ENCODE data around the gene HOXA9. TPM values are rescaled to one million over a fixed set of nuclear protein-coding genes. Genes with fewer than 3 reads are reported as not detected.

HOXA9 gene
- polyA plus RNA-seq, 2 of the 4 experiments (the other 2 are of a cell fraction), result 1.4 TPM

DNA sequence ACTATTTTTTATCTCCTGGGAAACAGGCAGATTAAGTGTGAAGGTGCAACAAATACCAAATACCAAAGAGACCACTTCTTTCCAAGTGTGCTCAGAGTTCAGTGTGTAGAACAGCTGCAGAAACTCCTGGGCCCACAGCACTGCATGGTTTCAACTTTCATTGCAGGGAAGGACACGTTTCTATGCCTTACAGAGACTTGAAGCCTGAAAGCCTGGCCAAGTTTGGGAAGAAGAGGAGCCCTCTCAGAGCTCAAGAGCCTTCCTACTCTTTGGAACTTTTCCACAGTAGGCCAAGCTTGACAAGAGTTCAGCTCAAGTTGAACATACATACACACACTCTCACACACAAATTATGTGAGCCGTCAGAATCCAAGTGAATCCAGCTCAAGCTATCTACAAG lies 37.3 kb downstream of the HOXA9 start:
- no peak for TF ChIP-seq CBX2 (IDR thresholded peaks at IDR 0.05; ENCODE audit: borderline replicate concordance, low read depth)
- 73% methylated on average over 2 of the region's 2 CpGs for WGBS (ENCODE audit: missing lambda C conversion rate)
- H3K4me1 ChIP-seq, result peaks cover 12% of the 10 kb centered on the region
- POLR2A ChIA-PET, result no interaction called here
- no peaks in the 10 kb centered on the region for H3K9me3 ChIP-seq
- no peak overlapping the region for H3K4me2 ChIP-seq
- CTCF ChIA-PET, result interaction anchor here (0.9 to 1.9 kb wide), 5 partner anchors 8 to 1235 kb away, joined by 3 to 6 read pairs (median 3); no protein-coding TSS in a partner anchor
- H3K4me3 ChIP-seq, result no peak overlapping the region
- DNase-seq (ENCODE audit: low read depth in 1 of 2, low spot score in 1 of 2) (no peak), ATAC-seq (no peak), FAIRE-seq (peak; percentile 61)
- no peak overlapping the region for H3K27ac ChIP-seq

DNA sequence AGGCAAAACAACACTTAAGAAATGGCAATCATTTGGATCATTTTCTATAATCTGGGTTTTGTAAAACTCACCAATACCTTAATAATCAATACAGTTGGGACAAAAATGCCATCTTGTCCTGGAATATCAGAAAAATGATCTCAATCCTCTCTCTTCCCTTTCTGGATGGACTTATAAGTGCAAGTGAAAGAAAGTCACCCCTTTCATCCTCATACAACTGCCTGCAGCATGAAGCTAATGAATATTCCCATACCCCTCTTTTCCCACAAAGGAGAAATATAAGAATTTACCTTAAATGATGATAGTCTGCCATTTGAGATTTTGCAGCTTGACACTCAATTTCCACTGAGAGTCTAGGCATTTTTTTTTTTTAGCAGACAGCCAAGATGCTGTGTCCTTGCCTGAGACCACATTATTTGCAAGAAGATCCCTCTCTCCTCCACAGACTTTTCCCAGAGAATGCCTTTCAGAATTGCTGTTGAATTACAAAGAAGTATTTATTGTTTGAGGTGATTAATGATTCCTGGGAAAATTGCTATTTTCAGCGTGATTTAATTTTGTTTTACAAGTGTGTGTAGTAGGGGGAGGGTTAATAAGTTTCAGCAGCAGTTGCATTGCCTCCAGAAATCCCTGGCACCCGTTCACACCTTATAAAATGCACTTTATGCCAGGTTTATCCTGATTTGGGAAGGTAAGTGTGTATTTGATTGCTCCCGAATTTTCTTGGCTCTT lies 38.6 kb downstream of the HOXA9 start:
- FAIRE-seq, result no peak
- peaks cover 9% of the 10 kb centered on the region for H3K4me1 ChIP-seq
- no peak for TF ChIP-seq NR3C1 (IDR thresholded peaks at IDR 0.05)
- TF ChIP-seq ZFP36 (IDR thresholded peaks at IDR 0.05; ENCODE audit: borderline replicate concordance, partially characterized antibody), result no peak
- no peak for TF ChIP-seq RFX5 (IDR thresholded peaks at IDR 0.05)
- TF ChIP-seq RNF2 (IDR thresholded peaks at IDR 0.05; ENCODE audit: borderline replicate concordance, low read depth), result no peak
- TF ChIP-seq HDAC2 (IDR thresholded peaks at IDR 0.05), result no peak
- TF ChIP-seq PHF8 (IDR thresholded peaks at IDR 0.05; ENCODE audit: borderline replicate concordance, low read depth), result no peak
- TF ChIP-seq, protein P1, sequence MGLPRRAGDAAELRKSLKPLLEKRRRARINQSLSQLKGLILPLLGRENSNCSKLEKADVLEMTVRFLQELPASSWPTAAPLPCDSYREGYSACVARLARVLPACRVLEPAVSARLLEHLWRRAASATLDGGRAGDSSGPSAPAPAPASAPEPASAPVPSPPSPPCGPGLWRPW (IDR thresholded peaks at IDR 0.05), result no peak
- no peak for TF ChIP-seq HOXA7 (CRISPR knock-in tag; IDR thresholded peaks at IDR 0.05)
- TF ChIP-seq FOSL2 (IDR thresholded peaks at IDR 0.05), result no peak
- TF ChIP-seq FOSL2 (CRISPR knock-in tag; IDR thresholded peaks at IDR 0.05), result no peak
- H3K9me3 ChIP-seq, result no peaks in the 10 kb centered on the region
- ChIA-PET POLR2A (no interaction called here), CTCF (interaction anchor here (0.9 to 1.2 kb wide), 4 partner anchors 11 to 273 kb away, joined by 3 to 6 read pairs (median 4); no protein-coding TSS in a partner anchor)
- no peak for DNase-seq (ENCODE audit: low read depth in 1 of 2, low spot score in 1 of 2)
- no peak overlapping the region for H3K4me3 ChIP-seq
- no peak overlapping the region for H3K4me2 ChIP-seq
- 61% methylated on average over 3 of the region's 3 CpGs for WGBS (ENCODE audit: missing lambda C conversion rate)
- ATAC-seq, result no peak
- no peak overlapping the region for H3K27ac ChIP-seq

DNA sequence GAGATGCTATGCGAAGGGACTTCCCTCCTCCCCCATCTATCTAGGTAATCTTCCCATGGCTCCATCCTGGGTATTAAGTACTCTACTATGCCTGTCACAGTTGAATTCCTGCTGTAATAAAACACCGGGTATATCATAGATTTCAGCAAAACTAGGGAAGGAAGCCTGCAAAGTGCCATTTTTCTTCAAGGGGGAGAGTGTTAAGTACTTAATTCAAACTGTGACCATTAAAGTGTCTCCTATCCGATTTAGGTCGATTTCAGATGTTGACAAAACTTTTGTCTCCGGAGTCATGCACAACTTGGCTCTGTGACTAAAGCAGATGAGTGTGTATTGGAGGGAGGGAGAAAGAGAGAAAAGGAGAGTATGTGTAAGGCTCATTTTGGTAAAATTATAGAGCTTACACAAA lies 39.3 kb downstream of the HOXA9 start:
- Histone ChIP-seq H3K27ac (0 out of 6 replicates have a peak overlapping the region, but pooled peaks of 1 of the 2 experiments have one; percentile 4), H3K9me3 (no peaks in the 10 kb centered on the region), H3K4me1 (peaks cover 12% of the 10 kb centered on the region), H3K4me2 (no peak overlapping the region), H3K4me3 (no peak overlapping the region)
- POLR2A ChIA-PET, result no interaction called here
- 90% methylated on average over 5 of the region's 5 CpGs for WGBS (ENCODE audit: missing lambda C conversion rate)
- CTCF ChIA-PET, result interaction anchor here (0.9 to 1.2 kb wide), 3 partner anchors 25 to 272 kb away, joined by 3 to 5 read pairs (median 4); no protein-coding TSS in a partner anchor
- FAIRE-seq (no peak), ATAC-seq (no peak), DNase-seq (ENCODE audit: low read depth in 1 of 2, low spot score in 1 of 2) (no peak)
- no peak for TF ChIP-seq FOSL2 (IDR thresholded peaks at IDR 0.05)
- TF ChIP-seq FOSL2 (CRISPR knock-in tag; IDR thresholded peaks at IDR 0.05), result no peak
- no peak for TF ChIP-seq EHMT2 (IDR thresholded peaks at IDR 0.05; ENCODE audit: low read depth)
- TF ChIP-seq KDM5A (IDR thresholded peaks at IDR 0.05), result no peak
- no peak for TF ChIP-seq JUNB (IDR thresholded peaks at IDR 0.05)
- no peak for TF ChIP-seq MYC (IDR thresholded peaks at IDR 0.05; ENCODE audit: borderline replicate concordance, low read length)
- TF ChIP-seq EP300 (IDR thresholded peaks at IDR 0.05), result no peak
- TF ChIP-seq, protein P2, sequence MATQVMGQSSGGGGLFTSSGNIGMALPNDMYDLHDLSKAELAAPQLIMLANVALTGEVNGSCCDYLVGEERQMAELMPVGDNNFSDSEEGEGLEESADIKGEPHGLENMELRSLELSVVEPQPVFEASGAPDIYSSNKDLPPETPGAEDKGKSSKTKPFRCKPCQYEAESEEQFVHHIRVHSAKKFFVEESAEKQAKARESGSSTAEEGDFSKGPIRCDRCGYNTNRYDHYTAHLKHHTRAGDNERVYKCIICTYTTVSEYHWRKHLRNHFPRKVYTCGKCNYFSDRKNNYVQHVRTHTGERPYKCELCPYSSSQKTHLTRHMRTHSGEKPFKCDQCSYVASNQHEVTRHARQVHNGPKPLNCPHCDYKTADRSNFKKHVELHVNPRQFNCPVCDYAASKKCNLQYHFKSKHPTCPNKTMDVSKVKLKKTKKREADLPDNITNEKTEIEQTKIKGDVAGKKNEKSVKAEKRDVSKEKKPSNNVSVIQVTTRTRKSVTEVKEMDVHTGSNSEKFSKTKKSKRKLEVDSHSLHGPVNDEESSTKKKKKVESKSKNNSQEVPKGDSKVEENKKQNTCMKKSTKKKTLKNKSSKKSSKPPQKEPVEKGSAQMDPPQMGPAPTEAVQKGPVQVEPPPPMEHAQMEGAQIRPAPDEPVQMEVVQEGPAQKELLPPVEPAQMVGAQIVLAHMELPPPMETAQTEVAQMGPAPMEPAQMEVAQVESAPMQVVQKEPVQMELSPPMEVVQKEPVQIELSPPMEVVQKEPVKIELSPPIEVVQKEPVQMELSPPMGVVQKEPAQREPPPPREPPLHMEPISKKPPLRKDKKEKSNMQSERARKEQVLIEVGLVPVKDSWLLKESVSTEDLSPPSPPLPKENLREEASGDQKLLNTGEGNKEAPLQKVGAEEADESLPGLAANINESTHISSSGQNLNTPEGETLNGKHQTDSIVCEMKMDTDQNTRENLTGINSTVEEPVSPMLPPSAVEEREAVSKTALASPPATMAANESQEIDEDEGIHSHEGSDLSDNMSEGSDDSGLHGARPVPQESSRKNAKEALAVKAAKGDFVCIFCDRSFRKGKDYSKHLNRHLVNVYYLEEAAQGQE (IDR thresholded peaks at IDR 0.05), result no peak
- TF ChIP-seq, protein P3, sequence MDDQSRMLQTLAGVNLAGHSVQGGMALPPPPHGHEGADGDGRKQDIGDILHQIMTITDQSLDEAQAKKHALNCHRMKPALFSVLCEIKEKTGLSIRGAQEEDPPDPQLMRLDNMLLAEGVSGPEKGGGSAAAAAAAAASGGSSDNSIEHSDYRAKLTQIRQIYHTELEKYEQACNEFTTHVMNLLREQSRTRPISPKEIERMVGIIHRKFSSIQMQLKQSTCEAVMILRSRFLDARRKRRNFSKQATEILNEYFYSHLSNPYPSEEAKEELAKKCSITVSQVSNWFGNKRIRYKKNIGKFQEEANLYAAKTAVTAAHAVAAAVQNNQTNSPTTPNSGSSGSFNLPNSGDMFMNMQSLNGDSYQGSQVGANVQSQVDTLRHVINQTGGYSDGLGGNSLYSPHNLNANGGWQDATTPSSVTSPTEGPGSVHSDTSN (IDR thresholded peaks at IDR 0.05), result no peak
- TF ChIP-seq TP53 (CRISPR knock-in tag; IDR thresholded peaks at IDR 0.05), result no peak
- no peak for TF ChIP-seq POLR2A (IDR thresholded peaks at IDR 0.05; ENCODE audit: low read length)
- TF ChIP-seq NFE2L2 (conservative IDR thresholded peaks at IDR 0.05; ENCODE audit: low read length), result no peak
- no peak for TF ChIP-seq NR3C1 (IDR thresholded peaks at IDR 0.05)
- TF ChIP-seq RARB (CRISPR knock-in tag; IDR thresholded peaks at IDR 0.05), result no peak
- TF ChIP-seq MAFK (IDR thresholded peaks at IDR 0.05; ENCODE audit: partially characterized antibody), result no peak
- TF ChIP-seq CHD2 (IDR thresholded peaks at IDR 0.05; ENCODE audit: low read length, partially characterized antibody), result no peak
- TF ChIP-seq RCOR1 (IDR thresholded peaks at IDR 0.05; ENCODE audit: low read depth, low read length), result no peak

Measured in A549 (cell line).